GM12874 (cell line): ENCODE data around the gene NCKAP5.

Experiments
- TF ChIP-seq, protein P1 (sequence below): IDR thresholded peaks from 2 replicates; pipeline ENCODE4 v1.5.1; 2011; ENCODE audit warnings: low read depth, mild to moderate bottlenecking, control low read depth, low read length, moderate library complexity; ENCODE audit not compliant: insufficient read depth

Gene NCKAP5

DNA sequence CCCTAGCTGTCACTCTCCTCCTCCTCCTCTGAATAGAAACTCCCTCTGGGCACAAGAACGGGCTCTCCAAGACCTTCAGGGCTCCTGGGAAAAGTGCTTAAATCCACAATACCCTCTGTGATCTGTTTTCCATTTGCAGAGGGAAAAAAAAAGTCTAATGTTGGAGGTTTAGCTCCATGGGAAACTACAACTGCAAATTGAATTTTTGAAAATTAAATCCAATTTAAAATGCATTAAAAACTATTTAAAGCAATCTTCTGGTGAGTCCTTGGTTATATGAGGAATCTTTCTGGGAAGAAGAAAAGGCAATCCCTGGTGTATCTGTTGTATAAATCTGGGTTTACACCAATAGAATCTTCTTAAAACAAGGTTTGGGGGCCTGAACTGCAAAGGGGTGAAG, 64.3 kb downstream of the NCKAP5 start:
- TF ChIP-seq, protein P1, sequence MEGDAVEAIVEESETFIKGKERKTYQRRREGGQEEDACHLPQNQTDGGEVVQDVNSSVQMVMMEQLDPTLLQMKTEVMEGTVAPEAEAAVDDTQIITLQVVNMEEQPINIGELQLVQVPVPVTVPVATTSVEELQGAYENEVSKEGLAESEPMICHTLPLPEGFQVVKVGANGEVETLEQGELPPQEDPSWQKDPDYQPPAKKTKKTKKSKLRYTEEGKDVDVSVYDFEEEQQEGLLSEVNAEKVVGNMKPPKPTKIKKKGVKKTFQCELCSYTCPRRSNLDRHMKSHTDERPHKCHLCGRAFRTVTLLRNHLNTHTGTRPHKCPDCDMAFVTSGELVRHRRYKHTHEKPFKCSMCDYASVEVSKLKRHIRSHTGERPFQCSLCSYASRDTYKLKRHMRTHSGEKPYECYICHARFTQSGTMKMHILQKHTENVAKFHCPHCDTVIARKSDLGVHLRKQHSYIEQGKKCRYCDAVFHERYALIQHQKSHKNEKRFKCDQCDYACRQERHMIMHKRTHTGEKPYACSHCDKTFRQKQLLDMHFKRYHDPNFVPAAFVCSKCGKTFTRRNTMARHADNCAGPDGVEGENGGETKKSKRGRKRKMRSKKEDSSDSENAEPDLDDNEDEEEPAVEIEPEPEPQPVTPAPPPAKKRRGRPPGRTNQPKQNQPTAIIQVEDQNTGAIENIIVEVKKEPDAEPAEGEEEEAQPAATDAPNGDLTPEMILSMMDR, result no peak

DNA sequence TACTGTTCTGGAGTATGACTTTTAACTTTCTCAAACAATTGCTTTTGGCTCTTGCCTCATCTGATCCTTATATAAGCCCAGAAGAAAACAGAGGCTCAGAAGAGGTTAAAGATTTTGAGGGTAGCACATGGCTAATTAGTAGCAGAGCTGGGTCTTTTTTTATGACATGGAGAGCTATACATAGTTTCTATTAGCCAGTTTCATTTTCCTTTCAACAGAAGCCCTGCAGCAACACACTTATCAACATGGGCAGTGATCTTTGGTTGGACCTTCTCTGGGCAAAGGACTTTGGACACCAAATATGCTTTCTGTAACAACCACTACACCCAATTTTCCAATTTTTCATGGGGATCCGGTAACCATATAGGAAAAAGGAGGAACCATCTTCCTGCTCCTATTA, 64.9 kb downstream of the NCKAP5 start:
- TF ChIP-seq, protein P1, result no peak

DNA sequence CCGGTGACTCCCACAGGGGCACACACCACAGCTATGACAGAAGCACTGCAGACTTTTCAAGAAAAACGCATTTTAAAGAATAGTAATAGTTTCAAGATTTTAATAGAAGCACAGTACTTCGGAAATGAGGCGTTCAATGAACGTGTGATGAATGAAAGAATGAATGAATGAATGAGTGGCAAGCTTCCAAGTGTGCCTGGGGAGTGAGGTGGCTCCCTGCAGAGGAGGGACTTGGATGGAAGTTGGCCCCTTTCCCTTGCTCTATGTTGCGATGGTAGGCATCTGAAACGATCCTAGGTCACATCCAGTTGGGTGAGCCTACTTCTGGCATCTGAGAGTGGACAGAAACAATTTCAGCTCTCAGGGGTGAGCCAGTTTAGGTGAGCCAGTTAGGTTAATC, 65.6 kb downstream of the NCKAP5 start:
- TF ChIP-seq, protein P1, result no peak

DNA sequence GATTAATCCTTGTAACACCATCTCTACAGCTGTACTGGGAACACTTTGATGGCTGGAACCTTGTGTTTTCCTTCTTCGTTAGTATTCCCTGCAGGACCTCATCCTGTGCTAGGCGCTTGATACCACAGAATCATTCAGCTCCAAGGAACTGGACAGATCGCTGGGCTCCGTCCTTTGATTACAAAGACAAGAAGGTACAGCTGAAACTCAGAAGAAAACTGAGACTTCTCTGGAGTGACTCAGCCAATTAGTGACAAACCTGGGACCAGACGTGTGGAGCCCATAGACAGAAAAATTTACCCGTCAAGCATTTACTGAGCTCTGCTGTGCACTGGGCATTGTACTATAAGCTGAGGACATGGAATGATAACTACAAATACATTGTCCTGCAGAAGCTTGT, 67.3 kb downstream of the NCKAP5 start:
- TF ChIP-seq, protein P1, result no peak

DNA sequence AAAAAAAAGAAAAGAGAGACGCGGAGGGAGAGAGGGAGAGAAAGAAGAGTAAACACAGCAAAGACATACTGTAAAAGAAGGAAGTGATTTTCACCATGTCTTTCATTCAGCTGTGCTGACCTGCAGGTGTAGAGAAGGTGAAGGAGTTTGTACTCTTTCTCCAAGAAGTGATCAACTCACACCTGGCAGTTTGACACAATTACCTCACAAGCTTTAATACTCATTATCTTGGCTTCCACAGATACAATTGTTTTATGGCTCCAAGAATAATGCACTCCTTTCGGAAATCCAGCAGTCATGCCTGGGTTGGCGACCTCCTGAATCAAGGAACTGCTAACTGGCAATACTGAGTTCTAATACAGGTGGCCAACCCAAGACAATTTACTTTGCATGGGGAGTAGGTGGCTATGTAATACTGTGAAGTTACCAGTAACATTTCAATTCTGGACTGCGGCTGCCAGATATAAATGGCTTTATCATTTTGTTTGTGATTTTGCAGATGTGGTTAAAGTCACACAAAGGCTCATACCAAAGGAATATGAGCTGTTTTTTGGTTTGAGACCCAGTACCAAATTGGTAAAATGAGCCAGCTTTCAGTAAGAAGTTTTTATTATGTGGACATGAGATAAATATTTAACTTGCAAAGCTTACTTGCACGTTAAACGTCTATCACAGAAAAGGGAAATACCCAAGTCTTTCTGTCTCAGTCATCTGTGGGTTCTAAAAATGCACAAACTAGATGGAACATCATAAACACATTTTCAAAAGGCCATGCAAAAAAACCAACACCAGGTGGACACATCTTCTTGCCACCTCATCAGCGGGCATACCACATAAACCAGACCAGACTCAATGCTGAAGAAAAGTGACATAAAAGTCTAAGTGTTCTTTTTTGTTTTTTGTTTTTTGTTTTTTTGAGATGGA, 69.3 kb downstream of the NCKAP5 start:
- TF ChIP-seq, protein P1, result no peak

DNA sequence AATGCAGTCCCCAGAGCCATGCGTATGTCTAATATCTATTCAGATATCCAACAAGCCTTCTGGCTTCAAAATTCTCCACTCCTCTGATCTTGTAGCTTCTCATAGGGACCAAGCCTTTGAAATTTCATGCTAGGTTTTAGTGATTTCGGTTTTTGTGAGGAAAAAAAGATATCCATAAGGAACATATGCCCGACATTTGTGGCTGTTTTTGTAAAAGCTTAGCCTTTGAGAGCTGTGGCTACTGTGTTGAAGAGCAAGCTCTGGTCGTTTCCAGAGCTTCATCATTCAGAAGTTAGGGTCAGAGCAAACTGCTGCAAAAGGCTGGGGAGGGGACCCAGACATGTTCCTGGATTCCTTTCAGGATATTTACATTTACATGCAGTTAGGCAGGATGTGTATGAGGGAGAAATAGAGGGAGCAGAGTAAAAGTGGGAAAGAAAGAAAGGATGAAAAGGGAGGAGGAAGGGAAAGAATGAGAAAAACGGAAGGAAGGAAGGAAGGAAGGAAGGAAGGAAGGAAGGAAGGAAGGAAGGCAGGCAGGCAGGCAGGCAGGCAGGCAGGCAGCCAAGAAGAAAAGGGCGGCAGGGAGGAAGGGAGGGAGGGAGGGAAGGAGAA, 70.2 kb downstream of the NCKAP5 start:
- TF ChIP-seq, protein P1, result no peak

DNA sequence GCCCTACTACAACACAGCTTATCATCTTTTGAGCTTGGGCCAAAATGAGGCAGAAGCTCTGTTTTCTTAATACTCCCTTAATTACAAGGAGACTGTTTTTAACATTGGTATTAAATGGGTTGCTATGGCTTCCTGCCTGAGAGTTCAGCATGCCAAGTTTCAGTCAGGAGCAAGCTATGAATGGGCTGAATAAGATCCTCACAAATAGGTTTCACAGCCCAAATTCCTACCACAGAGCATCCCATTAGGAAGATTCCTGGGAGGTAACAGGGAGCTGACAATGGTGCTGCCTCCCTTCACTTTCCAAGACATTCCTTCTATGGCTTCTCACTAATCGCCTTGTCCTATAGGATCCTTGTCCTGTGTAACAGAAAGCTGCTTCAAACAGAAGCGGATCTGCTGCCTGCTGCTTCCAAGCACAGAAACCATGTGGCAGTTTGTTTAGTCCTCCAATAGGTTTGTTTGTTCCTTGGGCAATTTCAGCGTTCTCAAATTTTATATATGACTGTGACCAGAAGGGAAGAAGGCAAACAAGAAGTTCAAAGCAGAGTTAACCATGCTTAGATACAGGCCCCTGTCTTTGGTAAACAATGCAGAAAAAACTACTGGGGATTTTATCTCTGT, 70.9 kb downstream of the NCKAP5 start:
- TF ChIP-seq, protein P1, result no peak
